ENCODE data around the gene HCFC1R1. TPM values are rescaled to one million over a fixed set of nuclear protein-coding genes. Genes with fewer than 3 reads are reported as not detected.
A peak's percentile ranks its signal among the peaks of the same experiment; 100 is the strongest.

HCFC1R1 gene
- total RNA-seq, 1 experiment from 2014 or later, result 60.0 TPM

DNA sequence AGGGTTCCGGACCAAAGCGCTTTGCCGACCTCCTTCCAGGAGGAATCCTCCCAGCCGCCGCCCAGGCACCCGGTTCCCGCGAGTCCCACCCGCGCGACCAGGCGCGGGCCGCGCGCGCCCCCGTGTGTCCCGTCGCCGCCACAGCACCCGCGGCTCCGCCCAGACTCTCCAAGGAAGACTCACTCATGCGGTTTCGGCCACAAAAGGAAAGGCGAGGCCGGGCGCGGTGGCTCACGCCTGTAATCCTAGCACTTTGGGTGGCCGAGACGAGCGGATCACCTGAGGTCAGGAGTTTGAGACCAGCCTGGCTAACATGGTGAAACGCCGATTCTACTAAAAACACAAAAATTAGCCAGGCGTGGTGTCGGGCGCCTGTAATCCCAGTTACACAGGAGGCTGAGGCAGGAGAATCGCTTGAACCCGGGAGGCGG, 40.0 kb downstream of the HCFC1R1 start:
- H3K4me2 ChIP-seq (ENCODE audit: low read length), result peak overlapping the region; percentile 68
- H2AFZ ChIP-seq (ENCODE audit: low read depth, low read length, poor library complexity, severe bottlenecking), result peak overlapping the region; percentile 61
- H3K27ac ChIP-seq (ENCODE audit: low read depth, low read length), result peak overlapping the region; percentile 46
- POLR2A ChIA-PET, result interaction anchor here (0.9 to 1.3 kb wide), 2 partner anchors 12 to 116 kb away, joined by 3 to 4 read pairs; no protein-coding TSS in a partner anchor
- TF ChIP-seq ZFX (IDR thresholded peaks at IDR 0.05), result no peak
- TF ChIP-seq, protein P1, sequence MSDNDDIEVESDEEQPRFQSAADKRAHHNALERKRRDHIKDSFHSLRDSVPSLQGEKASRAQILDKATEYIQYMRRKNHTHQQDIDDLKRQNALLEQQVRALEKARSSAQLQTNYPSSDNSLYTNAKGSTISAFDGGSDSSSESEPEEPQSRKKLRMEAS (IDR thresholded peaks at IDR 0.05), result no peak; the same call in 1 of the 2 replicates
- TF ChIP-seq YY1 (IDR thresholded peaks at IDR 0.05; ENCODE audit: extremely low read depth, insufficient replicate concordance, low read depth, low read length), result no peak
- no peak for TF ChIP-seq CEBPB (IDR thresholded peaks at IDR 0.05; ENCODE audit: low read depth)
- no peak for TF ChIP-seq FOSL1 (IDR thresholded peaks at IDR 0.05; ENCODE audit: low read depth)
- peak; percentile 85; the same call in 1 of the 2 replicates for TF ChIP-seq RAD21 (IDR thresholded peaks at IDR 0.05; ENCODE audit: low read depth)
- no peak for TF ChIP-seq CBX3 (IDR thresholded peaks at IDR 0.05; ENCODE audit: low read depth)
- TF ChIP-seq SRF (IDR thresholded peaks at IDR 0.05; ENCODE audit: low read depth), result no peak
- TF ChIP-seq SIN3A (IDR thresholded peaks at IDR 0.05; ENCODE audit: low read depth), result no peak
- TF ChIP-seq SP1 (IDR thresholded peaks at IDR 0.05; ENCODE audit: low read depth), result no peak
- no peak for TF ChIP-seq EZH2phosphoT487 (IDR thresholded peaks at IDR 0.05; ENCODE audit: borderline replicate concordance)
- TF ChIP-seq EZH2 (IDR thresholded peaks at IDR 0.05), result no peak
- peak; percentile 64 for TF ChIP-seq TCF7L2 (IDR thresholded peaks at IDR 0.05; ENCODE audit: borderline replicate concordance, extremely low read depth, insufficient read depth, insufficient read length)
- TF ChIP-seq, protein P2, sequence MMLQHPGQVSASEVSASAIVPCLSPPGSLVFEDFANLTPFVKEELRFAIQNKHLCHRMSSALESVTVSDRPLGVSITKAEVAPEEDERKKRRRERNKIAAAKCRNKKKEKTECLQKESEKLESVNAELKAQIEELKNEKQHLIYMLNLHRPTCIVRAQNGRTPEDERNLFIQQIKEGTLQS (IDR thresholded peaks at IDR 0.05), result no peak
- no peak for TF ChIP-seq ZNF274 (IDR thresholded peaks at IDR 0.05; ENCODE audit: low read depth, low read length)
- TF ChIP-seq JUND (IDR thresholded peaks at IDR 0.05), result no peak
- no peak for TF ChIP-seq POLR2A (IDR thresholded peaks at IDR 0.05; ENCODE audit: borderline replicate concordance, extremely low read depth, insufficient read depth, insufficient read length)
- TF ChIP-seq, protein P3, sequence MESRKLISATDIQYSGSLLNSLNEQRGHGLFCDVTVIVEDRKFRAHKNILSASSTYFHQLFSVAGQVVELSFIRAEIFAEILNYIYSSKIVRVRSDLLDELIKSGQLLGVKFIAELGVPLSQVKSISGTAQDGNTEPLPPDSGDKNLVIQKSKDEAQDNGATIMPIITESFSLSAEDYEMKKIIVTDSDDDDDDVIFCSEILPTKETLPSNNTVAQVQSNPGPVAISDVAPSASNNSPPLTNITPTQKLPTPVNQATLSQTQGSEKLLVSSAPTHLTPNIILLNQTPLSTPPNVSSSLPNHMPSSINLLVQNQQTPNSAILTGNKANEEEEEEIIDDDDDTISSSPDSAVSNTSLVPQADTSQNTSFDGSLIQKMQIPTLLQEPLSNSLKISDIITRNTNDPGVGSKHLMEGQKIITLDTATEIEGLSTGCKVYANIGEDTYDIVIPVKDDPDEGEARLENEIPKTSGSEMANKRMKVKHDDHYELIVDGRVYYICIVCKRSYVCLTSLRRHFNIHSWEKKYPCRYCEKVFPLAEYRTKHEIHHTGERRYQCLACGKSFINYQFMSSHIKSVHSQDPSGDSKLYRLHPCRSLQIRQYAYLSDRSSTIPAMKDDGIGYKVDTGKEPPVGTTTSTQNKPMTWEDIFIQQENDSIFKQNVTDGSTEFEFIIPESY (IDR thresholded peaks at IDR 0.05; ENCODE audit: extremely low read depth, insufficient replicate concordance, low read length), result peak; percentile 55
- TF ChIP-seq, protein P4, sequence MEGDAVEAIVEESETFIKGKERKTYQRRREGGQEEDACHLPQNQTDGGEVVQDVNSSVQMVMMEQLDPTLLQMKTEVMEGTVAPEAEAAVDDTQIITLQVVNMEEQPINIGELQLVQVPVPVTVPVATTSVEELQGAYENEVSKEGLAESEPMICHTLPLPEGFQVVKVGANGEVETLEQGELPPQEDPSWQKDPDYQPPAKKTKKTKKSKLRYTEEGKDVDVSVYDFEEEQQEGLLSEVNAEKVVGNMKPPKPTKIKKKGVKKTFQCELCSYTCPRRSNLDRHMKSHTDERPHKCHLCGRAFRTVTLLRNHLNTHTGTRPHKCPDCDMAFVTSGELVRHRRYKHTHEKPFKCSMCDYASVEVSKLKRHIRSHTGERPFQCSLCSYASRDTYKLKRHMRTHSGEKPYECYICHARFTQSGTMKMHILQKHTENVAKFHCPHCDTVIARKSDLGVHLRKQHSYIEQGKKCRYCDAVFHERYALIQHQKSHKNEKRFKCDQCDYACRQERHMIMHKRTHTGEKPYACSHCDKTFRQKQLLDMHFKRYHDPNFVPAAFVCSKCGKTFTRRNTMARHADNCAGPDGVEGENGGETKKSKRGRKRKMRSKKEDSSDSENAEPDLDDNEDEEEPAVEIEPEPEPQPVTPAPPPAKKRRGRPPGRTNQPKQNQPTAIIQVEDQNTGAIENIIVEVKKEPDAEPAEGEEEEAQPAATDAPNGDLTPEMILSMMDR (IDR thresholded peaks at IDR 0.05 in 2 of 3, conservative IDR thresholded peaks at IDR 0.05 in 1 of 3; ENCODE audit: borderline replicate concordance in 1 of 3, insufficient read depth in 1 of 3, low read depth in 2 of 3, low read length in 2 of 3), result peak in 2 of 3 experiments; percentile 80 to 89; a peak in 5 of 6 replicates
- H3K9ac ChIP-seq (ENCODE audit: low read length), result peak overlapping the region; percentile 52
- H3K27me3 ChIP-seq (ENCODE audit: insufficient read depth, low read length), result no peaks in the 10 kb centered on the region
- DNase-seq (ENCODE audit: low read depth, low spot score) (peak; percentile 61), ATAC-seq (peak; percentile 64)
- H3K4me1 ChIP-seq (ENCODE audit: control insufficient read depth in 1 of 2, insufficient read depth in 2 of 2, low read length in 2 of 2), result peaks cover 24 to 48% of the 10 kb centered on the region in 2 experiments
- BruUV-seq (replicated peaks), result no TSS peak
- CTCF ChIA-PET, result interaction anchor here (0.9 to 1.6 kb wide), 4 partner anchors 14 to 38 kb away, joined by 3 to 5 read pairs (median 4); partner anchors contain the start of gene KREMEN2
- no peaks in the 10 kb centered on the region for H3K9me3 ChIP-seq (ENCODE audit: control insufficient read depth in 1 of 2, insufficient read depth in 1 of 2, low read depth in 1 of 2, low read length in 2 of 2)
- peak overlapping the region; percentile 34 to 44 for H3K4me3 ChIP-seq (replicated peaks in 1 of 2; ENCODE audit: low read depth in 1 of 2, low read length in 2 of 2)
- no peaks in the 10 kb centered on the region for H3K36me3 ChIP-seq (ENCODE audit: control insufficient read depth in 1 of 2, insufficient read depth in 2 of 2, low read length in 2 of 2)
- H3K9me2 ChIP-seq (ENCODE audit: insufficient read depth), result no peaks in the 10 kb centered on the region
- intact Hi-C loops (cut with micrococcal nuclease), result loop anchor here (5.0 kb wide), 1 partner anchor 39 kb away; the partner anchor contains the start of genes HCFC1R1, THOC6 and TNFRSF12A
- H4K20me1 ChIP-seq (ENCODE audit: insufficient read depth), result no peaks in the 10 kb centered on the region
- RAD21 ChIA-PET (ENCODE audit: low non-redundant PET in 1 of 2, low total read pairs in 2 of 2, uncharacterized antibody in 2 of 2, unreplicated experiment in 2 of 2), result no interaction called here
- peaks cover 14% of the 10 kb centered on the region for H3K79me2 ChIP-seq (ENCODE audit: insufficient read depth, low read length)

All from HCT116 (cell line).